BJ (cell line): ENCODE measurements around the gene PTGR1. TPM values are rescaled to one million over a fixed set of nuclear protein-coding genes. Genes with fewer than 3 reads are reported as not detected.
"Not testable (repeated sequence)": the region's sequence is repeated elsewhere in the genome, so short reads cannot be mapped to it uniquely, and the experiment has no call there.

Experiments used
- CTCF ChIA-PET: fragments of 350-600 bp; formaldehyde crosslinking; extraction: SDS; loops from one replicate; lab custom pipeline; 2021; ENCODE audit warnings: antibody characterized with exemption, inconsistent platforms; lab: Yijun Ruan, JAX
- POLR2A ChIA-PET: fragments of 300-600 bp; sonication (Branson Sonifier 250); formaldehyde crosslinking; extraction: SDS; loops from one replicate; lab custom pipeline; 2021; ENCODE audit warnings: antibody characterized with exemption; lab: Charles Lee
- DNase-seq: peaks from one replicate; pipeline ENCODE4 v3.0.0-alpha.2; 2011; ENCODE audit warnings: low read depth
- H3K27me3 ChIP-seq: 2 replicates; pipeline ENCODE4 v1.6.0; 2011; ENCODE audit warnings: low read length; ENCODE audit not compliant: control insufficient read depth, insufficient read depth
- H3K36me3 ChIP-seq: 2 replicates; pipeline ENCODE4 v1.5.1; 2011; ENCODE audit warnings: low read length; ENCODE audit not compliant: control insufficient read depth, insufficient read depth
- H3K4me3 ChIP-seq: 2 replicates; pipeline ENCODE4 v1.5.1; 2011; ENCODE audit warnings: low read depth, mild to moderate bottlenecking, control low read depth, low read length
- polyA plus RNA-seq: library from polyadenylated mRNA; depleted of rRNA; stranded (reverse); fragments of >200 nt; gene quantifications from 2 replicates; pipeline ENCODE4 v1.2.3, GENCODE V29; 2011
- TF ChIP-seq, protein P1 (sequence below): IDR thresholded peaks from 2 replicates; pipeline ENCODE4 v1.5.1; 2011; ENCODE audit warnings: low read depth, mild to moderate bottlenecking, control low read depth, inconsistent platforms, low read length, moderate library complexity; ENCODE audit not compliant: insufficient read depth

Gene PTGR1
- polyA plus RNA-seq, 1 experiment: 49.3 TPM

DNA sequence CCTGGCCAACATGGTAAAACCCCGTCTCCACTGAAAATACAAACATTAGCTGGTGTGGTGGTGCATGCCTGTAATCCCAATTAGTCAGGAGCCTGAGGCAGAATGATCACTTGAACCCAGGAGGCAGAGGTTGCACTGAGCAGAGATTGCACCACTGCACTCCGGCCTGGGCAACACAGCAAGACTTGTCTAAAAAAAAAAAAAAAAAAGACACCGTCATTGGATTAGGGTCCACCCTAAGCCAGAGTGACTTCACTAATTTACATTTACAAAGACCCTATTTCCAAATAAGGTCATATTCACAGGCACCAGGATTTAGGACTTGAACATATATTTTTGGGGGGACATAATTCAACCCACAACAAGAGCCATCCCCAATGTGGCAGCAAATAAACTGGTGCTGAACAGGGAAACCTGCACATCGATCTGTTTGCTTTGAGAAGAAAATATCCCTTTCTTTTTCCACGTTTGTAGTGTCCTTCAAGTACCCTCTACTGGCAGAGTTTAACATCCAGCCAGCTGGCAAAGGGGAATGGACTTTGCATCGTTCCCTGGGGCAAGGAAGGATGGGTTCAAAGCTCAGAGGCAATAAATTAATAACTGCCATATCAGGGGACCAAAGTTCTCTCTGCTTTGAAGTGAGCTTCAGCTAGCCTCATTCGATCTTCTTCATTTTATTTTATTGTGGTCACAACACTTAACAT, 28.0 kb upstream of the PTGR1 start:
- ChIA-PET CTCF (no interaction called here), POLR2A (no interaction called here)
- no peak for DNase-seq
- Histone ChIP-seq H3K4me3 (no peak overlapping the region), H3K27me3 (no peaks in the 10 kb centered on the region), H3K36me3 (no peaks in the 10 kb centered on the region)
- TF ChIP-seq, protein P1, sequence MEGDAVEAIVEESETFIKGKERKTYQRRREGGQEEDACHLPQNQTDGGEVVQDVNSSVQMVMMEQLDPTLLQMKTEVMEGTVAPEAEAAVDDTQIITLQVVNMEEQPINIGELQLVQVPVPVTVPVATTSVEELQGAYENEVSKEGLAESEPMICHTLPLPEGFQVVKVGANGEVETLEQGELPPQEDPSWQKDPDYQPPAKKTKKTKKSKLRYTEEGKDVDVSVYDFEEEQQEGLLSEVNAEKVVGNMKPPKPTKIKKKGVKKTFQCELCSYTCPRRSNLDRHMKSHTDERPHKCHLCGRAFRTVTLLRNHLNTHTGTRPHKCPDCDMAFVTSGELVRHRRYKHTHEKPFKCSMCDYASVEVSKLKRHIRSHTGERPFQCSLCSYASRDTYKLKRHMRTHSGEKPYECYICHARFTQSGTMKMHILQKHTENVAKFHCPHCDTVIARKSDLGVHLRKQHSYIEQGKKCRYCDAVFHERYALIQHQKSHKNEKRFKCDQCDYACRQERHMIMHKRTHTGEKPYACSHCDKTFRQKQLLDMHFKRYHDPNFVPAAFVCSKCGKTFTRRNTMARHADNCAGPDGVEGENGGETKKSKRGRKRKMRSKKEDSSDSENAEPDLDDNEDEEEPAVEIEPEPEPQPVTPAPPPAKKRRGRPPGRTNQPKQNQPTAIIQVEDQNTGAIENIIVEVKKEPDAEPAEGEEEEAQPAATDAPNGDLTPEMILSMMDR: no peak

GRCh38 chr9:111622626-111623025, 23.2 kb upstream of the PTGR1 start:
- TF ChIP-seq, protein P1: no peak
- no peak overlapping the region for H3K4me3 ChIP-seq
- POLR2A ChIA-PET: no interaction called here
- CTCF ChIA-PET: interaction anchor here (1.9 kb wide), 1 partner anchor 24 kb away, joined by 18 read pairs; the partner anchor contains the start of gene PTGR1
- peak; percentile 50 for DNase-seq
- H3K36me3 ChIP-seq: no peaks in the 10 kb centered on the region
- no peaks in the 10 kb centered on the region for H3K27me3 ChIP-seq

GRCh38 chr9:111621895-111622480, 22.5 kb upstream of the PTGR1 start:
- ChIA-PET POLR2A (no interaction called here), CTCF (interaction anchor here (0.8 to 2.6 kb wide), 10 partner anchors 9 to 465 kb away, joined by 3 to 18 read pairs (median 5); partner anchors contain the start of genes DNAJC25 and PTGR1)
- no peaks in the 10 kb centered on the region for H3K27me3 ChIP-seq
- TF ChIP-seq, protein P1: peak; percentile 87
- no peaks in the 10 kb centered on the region for H3K36me3 ChIP-seq
- no peak overlapping the region for H3K4me3 ChIP-seq
- DNase-seq: no peak

- H3K4me3 ChIP-seq, DNase-seq, POLR2A ChIA-PET, CTCF ChIA-PET, H3K27me3 ChIP-seq, H3K36me3 ChIP-seq: not testable (repeated sequence)
Observed at GRCh38 chr9:111617349-111617748, 17.9 kb upstream of the PTGR1 start.

DNA sequence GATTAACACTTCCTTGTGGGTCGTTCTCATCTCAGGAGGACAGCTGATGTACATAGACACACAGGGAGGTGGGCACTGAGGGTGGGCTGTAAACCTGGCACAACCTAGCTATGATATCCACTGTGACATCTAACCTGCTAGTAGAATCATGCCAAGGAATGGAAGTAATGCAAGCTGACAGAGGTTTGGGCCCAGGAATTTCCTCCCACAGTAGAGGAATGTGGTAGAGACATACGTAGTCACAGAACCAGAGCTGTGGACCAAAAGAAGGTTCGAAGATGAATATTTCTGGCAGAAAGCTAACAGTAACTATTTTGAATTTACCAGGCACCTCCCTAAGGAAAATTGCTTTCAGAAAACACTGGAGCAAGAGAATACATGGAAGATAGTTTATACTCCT, 16.5 kb upstream of the PTGR1 start:
- CTCF ChIA-PET: interaction anchor here (0.9 to 1.6 kb wide), 4 partner anchors 16 to 47 kb away, joined by 3 to 4 read pairs (median 4); no protein-coding TSS in a partner anchor
- Histone ChIP-seq H3K4me3 (no peak overlapping the region), H3K27me3 (peaks cover 12% of the 10 kb centered on the region), H3K36me3 (no peaks in the 10 kb centered on the region)
- TF ChIP-seq, protein P1: no peak
- POLR2A ChIA-PET: no interaction called here
- no peak for DNase-seq
